ENCODE data around the gene SVEP1.
"Not testable (repeated sequence)": the region's sequence is repeated elsewhere in the genome, so short reads cannot be mapped to it uniquely, and the experiment has no call there.

The SVEP1 gene

GRCh38 chr9:110537841-110538646 lies 41.5 kb downstream of the SVEP1 start:
- TF ChIP-seq CTCF (conservative IDR thresholded peaks at IDR 0.05) (no peak), ZFX (IDR thresholded peaks at IDR 0.05) (no peak)
- H3K27ac ChIP-seq, result no peak overlapping the region

- H3K27ac ChIP-seq, result no peak overlapping the region
- TF ChIP-seq ZFX (IDR thresholded peaks at IDR 0.05) (no peak), CTCF (conservative IDR thresholded peaks at IDR 0.05) (no peak)
Observed at GRCh38 chr9:110536822-110537221, 42.7 kb downstream of the SVEP1 start.

GRCh38 chr9:110534162-110534561 lies 45.4 kb downstream of the SVEP1 start:
- not testable (repeated sequence) for H3K27ac ChIP-seq

GRCh38 chr9:110532908-110533665 lies 46.5 kb downstream of the SVEP1 start:
- TF ChIP-seq ZFX (IDR thresholded peaks at IDR 0.05) (no peak), CTCF (conservative IDR thresholded peaks at IDR 0.05) (no peak)
- no peak overlapping the region for H3K27ac ChIP-seq

- no peak overlapping the region for H3K27ac ChIP-seq
- no peak for TF ChIP-seq ZFX (IDR thresholded peaks at IDR 0.05)
- TF ChIP-seq CTCF (conservative IDR thresholded peaks at IDR 0.05), result no peak
Observed at GRCh38 chr9:110531776-110532175, 47.8 kb downstream of the SVEP1 start.

- not testable (repeated sequence) for H3K27ac ChIP-seq
Observed at GRCh38 chr9:110531241-110531640, 48.3 kb downstream of the SVEP1 start.

GRCh38 chr9:110528645-110529044 lies 50.9 kb downstream of the SVEP1 start:
- no peak overlapping the region for H3K27ac ChIP-seq
- TF ChIP-seq CTCF (conservative IDR thresholded peaks at IDR 0.05), result no peak
- TF ChIP-seq ZFX (IDR thresholded peaks at IDR 0.05), result no peak

GRCh38 chr9:110526426-110526825 lies 53.1 kb downstream of the SVEP1 start:
- no peak for TF ChIP-seq CTCF (conservative IDR thresholded peaks at IDR 0.05)
- TF ChIP-seq ZFX (IDR thresholded peaks at IDR 0.05), result no peak
- no peak overlapping the region for H3K27ac ChIP-seq
